ENCODE results near the gene LHCGR. TPM values are rescaled to one million over a fixed set of nuclear protein-coding genes. Genes with fewer than 3 reads are reported as not detected.

LHCGR gene
- total RNA-seq, 1 donor from 2014 or later: 0.12 TPM

DNA sequence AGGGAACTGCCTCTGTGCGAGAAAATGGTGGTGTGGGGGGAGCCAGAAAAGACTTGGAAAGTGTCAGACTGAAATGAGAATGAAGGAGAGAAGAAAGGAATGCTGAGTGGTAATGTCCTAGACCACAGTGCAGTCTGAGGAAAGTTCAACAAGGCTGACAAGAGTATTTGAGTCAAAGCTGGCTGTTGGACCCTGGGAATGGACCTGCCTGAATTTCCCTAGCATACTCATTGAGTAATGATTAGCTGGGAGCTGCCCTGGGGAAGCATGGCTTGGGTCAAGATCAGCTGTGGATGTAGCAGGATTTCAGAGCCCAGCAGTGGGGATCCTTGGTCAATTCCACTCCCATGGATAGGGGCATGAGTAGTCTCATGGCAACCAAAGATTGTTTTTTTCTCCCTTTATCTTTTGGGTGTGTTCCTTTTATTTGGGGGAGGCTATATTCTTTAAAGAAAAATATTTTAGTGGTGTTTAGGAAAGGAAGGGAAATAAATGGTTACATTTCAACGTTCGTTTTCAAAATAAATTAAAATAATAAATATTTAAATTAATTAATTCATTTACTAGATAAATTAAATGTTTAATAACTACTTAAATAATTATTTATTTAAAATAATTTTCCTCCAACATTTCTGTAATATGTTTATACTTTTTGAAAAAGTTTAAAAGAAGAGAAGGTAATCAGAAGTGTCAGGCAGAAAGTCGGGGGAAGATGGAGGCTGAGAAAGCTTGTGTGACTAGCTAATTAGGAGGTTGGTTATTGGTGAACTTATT is 15.9 kb upstream of the LHCGR start:
- Mint-ChIP-seq H3K27ac (ENCODE audit: unreplicated experiment) (no peak overlapping the region), H3K4me1 (peaks cover 12% of the 10 kb centered on the region), H3K9me3 (no peaks in the 10 kb centered on the region), H3K4me3 (no peak overlapping the region), H3K27me3 (ENCODE audit: low read depth) (peaks cover 3% of the 10 kb centered on the region), H3K36me3 (ENCODE audit: low read depth) (no peaks in the 10 kb centered on the region)
- TF ChIP-seq, protein P1, sequence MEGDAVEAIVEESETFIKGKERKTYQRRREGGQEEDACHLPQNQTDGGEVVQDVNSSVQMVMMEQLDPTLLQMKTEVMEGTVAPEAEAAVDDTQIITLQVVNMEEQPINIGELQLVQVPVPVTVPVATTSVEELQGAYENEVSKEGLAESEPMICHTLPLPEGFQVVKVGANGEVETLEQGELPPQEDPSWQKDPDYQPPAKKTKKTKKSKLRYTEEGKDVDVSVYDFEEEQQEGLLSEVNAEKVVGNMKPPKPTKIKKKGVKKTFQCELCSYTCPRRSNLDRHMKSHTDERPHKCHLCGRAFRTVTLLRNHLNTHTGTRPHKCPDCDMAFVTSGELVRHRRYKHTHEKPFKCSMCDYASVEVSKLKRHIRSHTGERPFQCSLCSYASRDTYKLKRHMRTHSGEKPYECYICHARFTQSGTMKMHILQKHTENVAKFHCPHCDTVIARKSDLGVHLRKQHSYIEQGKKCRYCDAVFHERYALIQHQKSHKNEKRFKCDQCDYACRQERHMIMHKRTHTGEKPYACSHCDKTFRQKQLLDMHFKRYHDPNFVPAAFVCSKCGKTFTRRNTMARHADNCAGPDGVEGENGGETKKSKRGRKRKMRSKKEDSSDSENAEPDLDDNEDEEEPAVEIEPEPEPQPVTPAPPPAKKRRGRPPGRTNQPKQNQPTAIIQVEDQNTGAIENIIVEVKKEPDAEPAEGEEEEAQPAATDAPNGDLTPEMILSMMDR (conservative IDR thresholded peaks at IDR 0.05): no peak
- DNase-seq (ENCODE audit: low read depth, low spot score): no peak

DNA sequence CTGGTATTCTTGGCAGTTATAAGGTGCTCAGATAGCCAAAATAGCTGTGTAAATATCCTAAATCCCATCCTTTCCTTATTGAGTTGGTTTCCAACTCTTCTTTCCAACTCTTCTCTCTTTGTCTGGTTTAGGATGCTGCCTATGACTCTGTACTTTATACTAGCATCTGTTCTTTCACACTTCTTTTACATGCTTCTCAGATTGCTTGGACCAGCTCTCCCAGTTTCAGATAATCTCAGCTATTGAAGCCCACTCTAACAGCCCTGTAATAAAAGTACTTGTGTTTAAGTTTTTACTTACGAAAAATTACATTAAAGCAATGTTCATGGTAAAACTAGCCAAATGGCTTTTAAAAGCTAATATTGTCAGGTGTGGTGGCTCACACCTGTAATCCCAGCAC is 14.7 kb upstream of the LHCGR start:
- Mint-ChIP-seq H3K4me1 (peaks cover 12% of the 10 kb centered on the region), H3K27ac (ENCODE audit: unreplicated experiment) (no peak overlapping the region), H3K36me3 (ENCODE audit: low read depth) (no peaks in the 10 kb centered on the region), H3K4me3 (no peak overlapping the region), H3K27me3 (ENCODE audit: low read depth) (peaks cover 3% of the 10 kb centered on the region), H3K9me3 (no peaks in the 10 kb centered on the region)
- DNase-seq (ENCODE audit: low read depth, low spot score): no peak
- TF ChIP-seq, protein P1 (conservative IDR thresholded peaks at IDR 0.05): no peak

DNA sequence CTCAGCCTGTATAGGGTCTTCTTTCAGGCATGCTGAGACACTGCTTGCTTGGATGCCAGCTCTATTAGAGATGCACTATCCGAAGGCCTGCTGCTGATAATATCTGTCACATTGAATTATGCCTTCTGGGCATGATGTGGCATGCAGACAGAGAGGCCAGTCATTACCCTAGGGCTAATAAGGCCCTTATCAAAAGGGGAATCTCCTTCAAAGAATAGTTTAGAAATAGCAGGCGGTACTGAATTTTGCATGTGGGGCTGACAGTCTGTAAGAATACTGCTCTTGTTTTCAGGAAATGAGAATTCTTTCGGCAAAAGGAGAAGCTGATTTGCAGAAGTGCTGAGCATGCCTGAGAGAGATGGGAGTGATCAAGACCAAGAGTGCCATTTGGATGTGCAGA is 13.1 kb upstream of the LHCGR start:
- Mint-ChIP-seq H3K9me3 (no peaks in the 10 kb centered on the region), H3K36me3 (ENCODE audit: low read depth) (no peaks in the 10 kb centered on the region), H3K27ac (ENCODE audit: unreplicated experiment) (no peak overlapping the region), H3K27me3 (ENCODE audit: low read depth) (no peaks in the 10 kb centered on the region), H3K4me3 (no peak overlapping the region), H3K4me1 (peaks cover 12% of the 10 kb centered on the region)
- TF ChIP-seq, protein P1 (conservative IDR thresholded peaks at IDR 0.05): no peak
- DNase-seq (ENCODE audit: low read depth, low spot score): no peak

DNA sequence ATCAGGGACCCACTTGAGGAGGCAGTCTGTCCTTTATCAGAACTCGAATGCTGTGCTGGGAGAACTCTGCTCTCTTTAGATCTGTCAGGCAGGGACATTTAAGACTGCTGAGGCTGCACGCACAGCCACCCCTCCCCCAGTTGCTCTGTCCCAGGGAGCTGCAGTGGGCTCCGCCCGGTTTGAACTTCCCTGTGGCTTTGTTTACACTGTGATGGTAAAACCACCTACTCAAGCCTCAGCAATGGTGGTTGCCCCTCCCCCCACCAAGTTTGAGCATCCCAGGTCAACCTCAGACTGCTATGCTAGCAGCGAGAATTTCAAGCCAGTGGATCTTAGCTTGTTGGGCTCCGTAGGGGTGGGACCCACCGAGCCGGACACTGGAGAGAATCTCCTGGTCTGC is 11.8 kb upstream of the LHCGR start:
- no peaks in the 10 kb centered on the region for H3K27me3 Mint-ChIP-seq (ENCODE audit: low read depth)
- TF ChIP-seq, protein P1 (conservative IDR thresholded peaks at IDR 0.05): no peak
- H3K9me3 Mint-ChIP-seq: peaks cover 4% of the 10 kb centered on the region
- peaks cover 12% of the 10 kb centered on the region for H3K4me1 Mint-ChIP-seq
- H3K4me3 Mint-ChIP-seq: no peak overlapping the region
- H3K27ac Mint-ChIP-seq (ENCODE audit: unreplicated experiment): no peak overlapping the region
- no peak for DNase-seq (ENCODE audit: low read depth, low spot score)
- H3K36me3 Mint-ChIP-seq (ENCODE audit: low read depth): peaks cover 2% of the 10 kb centered on the region

GRCh38 chr2:48760826-48761225 is 5.3 kb upstream of the LHCGR start:
- H3K27me3 Mint-ChIP-seq (ENCODE audit: low read depth): peaks cover 15% of the 10 kb centered on the region
- TF ChIP-seq, protein P1 (conservative IDR thresholded peaks at IDR 0.05): no peak
- peaks cover 11% of the 10 kb centered on the region for H3K9me3 Mint-ChIP-seq
- no peak for DNase-seq (ENCODE audit: low read depth, low spot score)
- no peak overlapping the region for H3K27ac Mint-ChIP-seq (ENCODE audit: unreplicated experiment)
- H3K4me3 Mint-ChIP-seq: no peak overlapping the region
- H3K4me1 Mint-ChIP-seq: peaks cover 5% of the 10 kb centered on the region
- peaks cover 2% of the 10 kb centered on the region for H3K36me3 Mint-ChIP-seq (ENCODE audit: low read depth)
